ENCODE measurements around the gene LRRC8A.

GRCh38 chr9:128919402-128920089 lies 37.6 kb downstream of the LRRC8A start:
- no peak for TF ChIP-seq EZH2phosphoT487 (IDR thresholded peaks at IDR 0.05; ENCODE audit: insufficient read depth, low read depth)
- no peak for TF ChIP-seq EZH2 (IDR thresholded peaks at IDR 0.05; ENCODE audit: insufficient read depth, poor library complexity, severe bottlenecking)
